ENCODE measurements around the gene RNF44.

- TF ChIP-seq CTCF (IDR thresholded peaks at IDR 0.05; ENCODE audit: poor library complexity): no peak
- no peak for TF ChIP-seq EZH2phosphoT487 (IDR thresholded peaks at IDR 0.05; ENCODE audit: low read depth, severe bottlenecking, unreplicated experiment)
- TF ChIP-seq EZH2 (IDR thresholded peaks at IDR 0.05; ENCODE audit: borderline replicate concordance): no peak
These were observed 22.8 kb downstream of the RNF44 start for GRCh38 chr5:176514244-176514950.

All from hepatocyte (in vitro differentiated cells).